ENCODE data around the gene FRMD3. TPM values are rescaled to one million over a fixed set of nuclear protein-coding genes. Genes with fewer than 3 reads are reported as not detected.

The FRMD3 gene
- total RNA-seq, 1 donor from 2014 or later = 0.74 TPM

- intact Hi-C loops (cut with micrococcal nuclease) = no loop called here
These were observed 251.2 kb downstream of the FRMD3 start for GRCh38 chr9:83287021-83287420.

GRCh38 chr9:83285445-83286225, 252.6 kb downstream of the FRMD3 start:
- intact Hi-C loops (cut with micrococcal nuclease) = no loop called here

- intact Hi-C loops (cut with micrococcal nuclease) = no loop called here
These were observed 253.5 kb downstream of the FRMD3 start for GRCh38 chr9:83284746-83285145.

GRCh38 chr9:83283528-83283927, 254.7 kb downstream of the FRMD3 start:
- intact Hi-C loops (cut with micrococcal nuclease) = no loop called here

GRCh38 chr9:83281306-83282255, 256.6 kb downstream of the FRMD3 start:
- intact Hi-C loops (cut with micrococcal nuclease) = no loop called here

- intact Hi-C loops (cut with micrococcal nuclease) = no loop called here
These were observed 257.4 kb downstream of the FRMD3 start for GRCh38 chr9:83280790-83281189.

GRCh38 chr9:83280268-83280667, 257.9 kb downstream of the FRMD3 start:
- intact Hi-C loops (cut with micrococcal nuclease) = no loop called here

- intact Hi-C loops (cut with micrococcal nuclease) = no loop called here
These were observed 263.4 kb downstream of the FRMD3 start for GRCh38 chr9:83274787-83275186.

GRCh38 chr9:83271665-83272071, 266.5 kb downstream of the FRMD3 start:
- intact Hi-C loops (cut with micrococcal nuclease) = no loop called here

GRCh38 chr9:83270116-83270515, 268.1 kb downstream of the FRMD3 start:
- intact Hi-C loops (cut with micrococcal nuclease) = no loop called here

- intact Hi-C loops (cut with micrococcal nuclease) = loop anchor here (10.0 kb wide), 1 partner anchor 63 kb away; no protein-coding TSS in a partner anchor
These were observed 270.5 kb downstream of the FRMD3 start for GRCh38 chr9:83267741-83268140.

- intact Hi-C loops (cut with micrococcal nuclease) = loop anchor here (10.0 kb wide), 1 partner anchor 62 kb away; no protein-coding TSS in a partner anchor
These were observed 271.3 kb downstream of the FRMD3 start for GRCh38 chr9:83266666-83267496.

- intact Hi-C loops (cut with micrococcal nuclease) = loop anchor here (10.0 kb wide), 1 partner anchor 61 kb away; no protein-coding TSS in a partner anchor
These were observed 271.9 kb downstream of the FRMD3 start for GRCh38 chr9:83266331-83266665.

GRCh38 chr9:83264315-83264714, 273.9 kb downstream of the FRMD3 start:
- intact Hi-C loops (cut with micrococcal nuclease) = loop anchor here (10.0 kb wide), 1 partner anchor 60 kb away; no protein-coding TSS in a partner anchor

GRCh38 chr9:83259558-83259957, 278.6 kb downstream of the FRMD3 start:
- intact Hi-C loops (cut with micrococcal nuclease) = no loop called here

- intact Hi-C loops (cut with micrococcal nuclease) = no loop called here
These were observed 280.0 kb downstream of the FRMD3 start for GRCh38 chr9:83257937-83258891.

- intact Hi-C loops (cut with micrococcal nuclease) = no loop called here
These were observed 290.5 kb downstream of the FRMD3 start for GRCh38 chr9:83247732-83248131.

GRCh38 chr9:83245979-83246659, 292.1 kb downstream of the FRMD3 start:
- intact Hi-C loops (cut with micrococcal nuclease) = no loop called here

GRCh38 chr9:83242066-83242465, 296.1 kb downstream of the FRMD3 start:
- intact Hi-C loops (cut with micrococcal nuclease) = no loop called here
